Hematopoietic multipotent progenitor cell treated with erythropoietin and hydrocortisone succinate and interleukin-3 and kit ligand, for 6 days (in vitro differentiated cells): Measurements from ENCODE around the gene UIMC1.
A peak's percentile ranks its signal among the peaks of the same experiment; 100 is the strongest.

ENCODE experiments used
- DNase-seq: peaks from one replicate; pipeline ENCODE4 v3.0.0-alpha.2; 2015

Gene UIMC1

GRCh38 chr5:176948458-176948857, 58.1 kb downstream of the UIMC1 start:
- DNase-seq, result no peak

- DNase-seq, result no peak
Measured at GRCh38 chr5:176947847-176948246, 58.7 kb downstream of the UIMC1 start.

- DNase-seq, result no peak
Measured at GRCh38 chr5:176944268-176944667, 62.3 kb downstream of the UIMC1 start.

GRCh38 chr5:176943816-176944215, 62.8 kb downstream of the UIMC1 start:
- no peak for DNase-seq

GRCh38 chr5:176941951-176942350, 64.6 kb downstream of the UIMC1 start:
- peak; percentile 57 for DNase-seq

GRCh38 chr5:176938472-176938871, 68.1 kb downstream of the UIMC1 start:
- DNase-seq, result no peak

- DNase-seq, result no peak
Measured at GRCh38 chr5:176935017-176935416, 71.6 kb downstream of the UIMC1 start.

GRCh38 chr5:176934309-176934930, 72.2 kb downstream of the UIMC1 start:
- no peak for DNase-seq

- peak; percentile 29 for DNase-seq
Measured at GRCh38 chr5:176929654-176930053, 76.9 kb downstream of the UIMC1 start.

GRCh38 chr5:176927562-176927961, 79.0 kb downstream of the UIMC1 start:
- DNase-seq, result no peak

GRCh38 chr5:176922817-176923216, 83.8 kb downstream of the UIMC1 start:
- no peak for DNase-seq

- no peak for DNase-seq
Measured at GRCh38 chr5:176921714-176922113, 84.9 kb downstream of the UIMC1 start.

- DNase-seq, result no peak
Measured at GRCh38 chr5:176918613-176919012, 88.0 kb downstream of the UIMC1 start.

- no peak for DNase-seq
Measured at GRCh38 chr5:176916337-176916736, 90.2 kb downstream of the UIMC1 start.

- DNase-seq, result no peak
Measured at GRCh38 chr5:176915906-176916305, 90.7 kb downstream of the UIMC1 start.

GRCh38 chr5:176912115-176912514, 94.5 kb downstream of the UIMC1 start:
- no peak for DNase-seq

GRCh38 chr5:176908675-176909368, 97.8 kb downstream of the UIMC1 start:
- peak; percentile 36 for DNase-seq

- DNase-seq, result no peak
Measured at GRCh38 chr5:176906796-176907195, 99.8 kb downstream of the UIMC1 start.

- DNase-seq, result no peak
Measured at GRCh38 chr5:176906126-176906525, 100.5 kb downstream of the UIMC1 start.

- DNase-seq, result no peak
Measured at GRCh38 chr5:176904276-176904675, 102.3 kb downstream of the UIMC1 start.

GRCh38 chr5:176902911-176903664, 103.5 kb downstream of the UIMC1 start:
- DNase-seq, result no peak

- DNase-seq, result no peak
Measured at GRCh38 chr5:176902102-176902814, 104.3 kb downstream of the UIMC1 start.
